Smooth muscle cell (in vitro differentiated cells): ENCODE results near the gene CDH1. TPM values are rescaled to one million over a fixed set of nuclear protein-coding genes. Genes with fewer than 3 reads are reported as not detected.

ENCODE experiments used
- DNase-seq: peaks from one replicate; lab custom pipeline; 2025; ENCODE audit not compliant: unreplicated experiment; lab: John Stamatoyannopoulos, UW
- H2AFZ ChIP-seq: fragments of 200-600 bp; sonication (generic); 2 replicates; pipeline ENCODE4 v1.6.0; 2016; ENCODE audit warnings: antibody characterized with exemption, low read depth, mild to moderate bottlenecking
- H3F3A ChIP-seq: fragments of 200-600 bp; sonication (generic); 2 replicates; pipeline ENCODE4 v1.6.0; 2017; ENCODE audit warnings: antibody characterized with exemption, low read depth
- H3K27ac ChIP-seq: fragments of 200-600 bp; sonication (generic); 2 replicates; pipeline ENCODE4 v1.5.1; 2016; ENCODE audit warnings: low read depth, mild to moderate bottlenecking
- H3K27me3 ChIP-seq: fragments of 200-600 bp; sonication (generic); 2 replicates; pipeline ENCODE4 v1.6.1; 2016; ENCODE audit warnings: low read depth, mild to moderate bottlenecking
- H3K36me3 ChIP-seq: fragments of 200-600 bp; sonication (generic); 2 replicates; pipeline ENCODE4 v1.5.1; 2016; ENCODE audit warnings: low read depth
- H3K4me1 ChIP-seq: fragments of 200-600 bp; sonication (generic); 2 replicates; pipeline ENCODE4 v1.5.1; 2016; ENCODE audit warnings: low read depth
- H3K4me2 ChIP-seq: fragments of 200-600 bp; sonication (generic); 2 replicates; pipeline ENCODE4 v1.6.0; 2016; ENCODE audit warnings: mild to moderate bottlenecking
- H3K4me3 ChIP-seq: fragments of 200-600 bp; sonication (generic); 2 replicates; pipeline ENCODE4 v1.5.1; 2016; ENCODE audit warnings: mild to moderate bottlenecking
- H3K79me2 ChIP-seq: fragments of 200-600 bp; sonication (generic); 2 replicates; pipeline ENCODE4 v1.6.0; 2016; ENCODE audit warnings: low read depth, mild to moderate bottlenecking
- H3K9ac ChIP-seq: fragments of 200-600 bp; sonication (generic); 2 replicates; pipeline ENCODE4 v1.6.0; 2016; ENCODE audit warnings: low read depth
- H3K9me3 ChIP-seq: fragments of 200-600 bp; sonication (generic); replicated peaks from 2 replicates; pipeline ENCODE4 v1.5.1; 2016; ENCODE audit warnings: low read depth
- H4K20me1 ChIP-seq: fragments of 200-600 bp; sonication (generic); 2 replicates; pipeline ENCODE4 v1.6.0; 2016; ENCODE audit warnings: low read depth
- WGBS: methylation state at CpG from one replicate; pipeline ENCODE4 v1.1.7; 2016; ENCODE audit warnings: low lambda C conversion rate; 5-methylcytosine and 5-hydroxymethylcytosine counted together
- polyA plus RNA-seq: library from polyadenylated mRNA; unstranded; fragments of >200 nt; fragmentation: Nextera tagmentation; extraction: Ambion mirVana; gene quantifications from 2 replicates; pipeline ENCODE4 v1.2.1, GENCODE V29; 2016
- total RNA-seq: library from RNA; depleted of rRNA; stranded (reverse); fragments of >200 nt; gene quantifications from 2 replicates; pipeline ENCODE4 v1.2.3, GENCODE V29; 2014
- TF ChIP-seq, protein P1 (sequence below): fragments of 200-600 bp; sonication (generic); IDR thresholded peaks from 2 replicates; pipeline ENCODE4 v1.5.1; 2017; ENCODE audit warnings: borderline replicate concordance, mild to moderate bottlenecking, antibody characterized with exemption; ENCODE audit not compliant: insufficient read depth, poor library complexity, severe bottlenecking

Gene CDH1
- total and polyA plus RNA-seq, 2 experiments from 2014 or later, result 4.7 to 45.8 TPM

- no peak for DNase-seq
- Histone ChIP-seq H3K9ac (no peak overlapping the region), H4K20me1 (peaks cover 9% of the 10 kb centered on the region), H3K4me2 (no peak overlapping the region), H2AFZ (no peak overlapping the region), H3K4me3 (no peak overlapping the region), H3K27ac (peak overlapping the region; percentile 79), H3F3A (no peaks in the 10 kb centered on the region), H3K9me3 (no peaks in the 10 kb centered on the region), H3K36me3 (no peaks in the 10 kb centered on the region), H3K27me3 (peaks cover under 1% of the 10 kb centered on the region), H3K79me2 (peaks cover 9% of the 10 kb centered on the region), H3K4me1 (peaks cover 6% of the 10 kb centered on the region)
- TF ChIP-seq, protein P1, sequence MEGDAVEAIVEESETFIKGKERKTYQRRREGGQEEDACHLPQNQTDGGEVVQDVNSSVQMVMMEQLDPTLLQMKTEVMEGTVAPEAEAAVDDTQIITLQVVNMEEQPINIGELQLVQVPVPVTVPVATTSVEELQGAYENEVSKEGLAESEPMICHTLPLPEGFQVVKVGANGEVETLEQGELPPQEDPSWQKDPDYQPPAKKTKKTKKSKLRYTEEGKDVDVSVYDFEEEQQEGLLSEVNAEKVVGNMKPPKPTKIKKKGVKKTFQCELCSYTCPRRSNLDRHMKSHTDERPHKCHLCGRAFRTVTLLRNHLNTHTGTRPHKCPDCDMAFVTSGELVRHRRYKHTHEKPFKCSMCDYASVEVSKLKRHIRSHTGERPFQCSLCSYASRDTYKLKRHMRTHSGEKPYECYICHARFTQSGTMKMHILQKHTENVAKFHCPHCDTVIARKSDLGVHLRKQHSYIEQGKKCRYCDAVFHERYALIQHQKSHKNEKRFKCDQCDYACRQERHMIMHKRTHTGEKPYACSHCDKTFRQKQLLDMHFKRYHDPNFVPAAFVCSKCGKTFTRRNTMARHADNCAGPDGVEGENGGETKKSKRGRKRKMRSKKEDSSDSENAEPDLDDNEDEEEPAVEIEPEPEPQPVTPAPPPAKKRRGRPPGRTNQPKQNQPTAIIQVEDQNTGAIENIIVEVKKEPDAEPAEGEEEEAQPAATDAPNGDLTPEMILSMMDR, result no peak
- WGBS, result 92% methylated on average over 4 of the region's 4 CpGs
Measured at GRCh38 chr16:68743664-68744063, 6.6 kb downstream of the CDH1 start.

- no peaks in the 10 kb centered on the region for H3K36me3 ChIP-seq
- WGBS, result 42% methylated on average over 11 of the region's 11 CpGs
- H3K27me3 ChIP-seq, result no peaks in the 10 kb centered on the region
- no peak overlapping the region for H2AFZ ChIP-seq
- H3K9me3 ChIP-seq, result no peaks in the 10 kb centered on the region
- peak overlapping the region; percentile 79 for H3K27ac ChIP-seq
- peaks cover 9% of the 10 kb centered on the region for H4K20me1 ChIP-seq
- no peak for DNase-seq
- no peak overlapping the region for H3K4me3 ChIP-seq
- no peaks in the 10 kb centered on the region for H3F3A ChIP-seq
- H3K9ac ChIP-seq, result no peak overlapping the region
- TF ChIP-seq, protein P1, result no peak
- H3K79me2 ChIP-seq, result peaks cover 9% of the 10 kb centered on the region
- peaks cover 6% of the 10 kb centered on the region for H3K4me1 ChIP-seq
- peak overlapping the region; percentile 16 for H3K4me2 ChIP-seq
Measured at GRCh38 chr16:68744744-68745280, 7.7 kb downstream of the CDH1 start.

DNA sequence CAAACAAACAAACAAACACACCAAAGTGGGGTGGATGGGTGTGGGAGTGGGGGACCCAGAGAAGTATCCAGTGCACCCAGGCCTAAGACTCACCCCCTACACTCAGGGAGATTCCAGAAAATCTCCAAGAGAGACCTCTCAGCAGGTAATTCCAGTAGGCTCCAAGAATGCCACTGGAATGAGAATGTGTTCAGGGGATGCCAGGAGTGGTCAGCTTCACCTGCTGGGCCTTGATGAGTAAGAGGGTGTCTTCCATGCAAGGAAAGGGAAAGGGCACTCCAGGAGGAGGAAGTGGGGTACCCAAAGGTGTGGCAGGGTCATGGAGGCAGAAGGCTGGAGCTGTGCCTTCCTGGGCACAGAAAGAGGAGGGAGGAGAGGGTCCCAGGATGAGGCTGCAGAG, 9.9 kb downstream of the CDH1 start:
- Histone ChIP-seq H3F3A (no peaks in the 10 kb centered on the region), H3K4me1 (peaks cover 6% of the 10 kb centered on the region), H3K27ac (no peak overlapping the region), H3K4me2 (no peak overlapping the region), H3K36me3 (no peaks in the 10 kb centered on the region), H3K4me3 (no peak overlapping the region), H3K79me2 (peaks cover 9% of the 10 kb centered on the region), H2AFZ (no peak overlapping the region), H4K20me1 (peaks cover 4% of the 10 kb centered on the region), H3K9me3 (no peaks in the 10 kb centered on the region), H3K27me3 (no peaks in the 10 kb centered on the region), H3K9ac (no peak overlapping the region)
- no peak for DNase-seq
- TF ChIP-seq, protein P1, result no peak

DNA sequence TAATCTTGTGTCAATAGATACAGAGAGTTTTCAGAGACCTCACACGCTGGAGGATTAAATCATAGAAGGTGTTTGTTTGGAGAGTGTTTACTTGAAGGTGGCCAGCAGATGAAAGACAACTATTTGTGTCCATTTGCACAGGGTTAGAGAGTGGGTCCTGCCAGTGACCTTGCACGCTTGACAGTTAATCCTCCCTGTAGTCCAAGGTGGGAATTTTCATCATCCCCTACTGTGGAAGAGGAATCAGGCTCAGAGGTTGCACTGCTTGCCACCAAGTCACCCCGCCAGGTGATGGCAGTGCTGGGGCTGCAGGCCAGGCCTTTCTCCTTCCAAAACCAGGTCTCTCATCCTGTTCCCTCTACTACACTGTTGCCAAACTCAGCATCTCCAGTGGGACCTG, 12.3 kb downstream of the CDH1 start:
- Histone ChIP-seq H3K36me3 (no peaks in the 10 kb centered on the region), H3K27me3 (no peaks in the 10 kb centered on the region), H2AFZ (no peak overlapping the region), H3K4me3 (no peak overlapping the region), H3K4me1 (no peaks in the 10 kb centered on the region), H3K4me2 (no peak overlapping the region), H3K79me2 (peaks cover 9% of the 10 kb centered on the region), H4K20me1 (peaks cover 4% of the 10 kb centered on the region), H3K9ac (no peak overlapping the region), H3K9me3 (no peaks in the 10 kb centered on the region), H3F3A (no peaks in the 10 kb centered on the region), H3K27ac (no peak overlapping the region)
- TF ChIP-seq, protein P1, result no peak
- no peak for DNase-seq
- 93% methylated on average over 3 of the region's 3 CpGs for WGBS
